ENCODE results near the gene WDR64. TPM values are rescaled to one million over a fixed set of nuclear protein-coding genes. Genes with fewer than 3 reads are reported as not detected.
A peak's percentile ranks its signal among the peaks of the same experiment; 100 is the strongest.

The WDR64 gene
- total RNA-seq, 1 experiment from 2014 or later, result not detected

DNA sequence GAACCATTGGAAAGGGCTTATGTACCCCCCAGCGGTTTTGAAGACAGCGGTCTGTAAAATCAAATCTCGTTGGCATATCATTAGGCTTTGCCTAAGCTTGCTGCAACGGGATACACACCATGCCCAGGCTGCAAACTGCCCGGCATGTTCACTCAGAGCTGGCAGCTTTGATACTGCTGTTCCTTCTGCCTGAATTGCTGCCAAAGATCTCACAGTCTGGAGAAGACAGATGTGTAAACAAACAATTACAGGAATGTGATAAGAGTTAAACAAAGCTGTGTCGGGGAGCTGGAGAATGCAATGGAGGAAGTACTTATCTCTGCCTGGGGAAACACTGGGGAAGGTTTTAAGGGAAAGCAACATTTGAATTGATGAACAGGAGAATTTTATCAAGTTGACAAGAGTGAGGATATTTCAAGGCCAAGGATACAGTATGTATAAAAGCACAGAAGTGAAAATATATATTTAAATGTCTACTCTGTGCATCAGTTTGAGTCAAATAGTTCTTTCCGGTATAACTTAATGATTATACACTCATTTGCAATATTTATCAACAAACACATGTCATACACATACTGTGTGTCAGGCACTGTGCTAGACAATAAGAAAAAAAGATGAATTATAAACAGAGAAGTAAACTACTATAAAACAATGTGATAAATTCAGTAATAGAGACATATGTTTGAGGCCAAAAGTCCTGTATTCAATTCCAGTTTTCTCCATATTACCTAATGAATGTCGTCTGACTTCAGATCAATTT, 41.8 kb upstream of the WDR64 start:
- no peaks in the 10 kb centered on the region for H3K9me3 Mint-ChIP-seq (ENCODE audit: unreplicated experiment)
- BruUV-seq (replicated peaks), result no TSS peak
- CTCF ChIA-PET, result interaction anchor here (0.7 to 1.7 kb wide), 6 partner anchors 17 to 241 kb away, joined by 3 to 9 read pairs (median 4); no protein-coding TSS in a partner anchor

DNA sequence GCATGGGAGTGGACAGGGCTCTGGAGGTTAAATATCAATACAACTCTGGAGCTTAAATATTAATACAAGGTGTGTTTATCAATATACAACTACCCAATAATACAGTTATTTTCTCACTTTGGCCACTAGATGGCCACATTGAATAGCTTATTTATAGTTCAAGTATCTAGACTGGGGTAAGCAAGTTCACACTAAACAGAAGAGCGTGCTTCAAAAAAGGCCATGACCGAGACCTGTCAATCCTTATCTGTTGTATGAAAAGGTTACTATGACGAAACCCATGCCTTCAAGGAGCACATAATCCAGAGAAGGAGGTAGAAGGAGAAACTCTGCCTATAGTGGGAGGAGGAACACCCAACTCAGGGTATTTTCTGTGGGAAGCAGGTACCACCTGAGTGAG, 41.0 kb upstream of the WDR64 start:
- TF ChIP-seq, protein P1, sequence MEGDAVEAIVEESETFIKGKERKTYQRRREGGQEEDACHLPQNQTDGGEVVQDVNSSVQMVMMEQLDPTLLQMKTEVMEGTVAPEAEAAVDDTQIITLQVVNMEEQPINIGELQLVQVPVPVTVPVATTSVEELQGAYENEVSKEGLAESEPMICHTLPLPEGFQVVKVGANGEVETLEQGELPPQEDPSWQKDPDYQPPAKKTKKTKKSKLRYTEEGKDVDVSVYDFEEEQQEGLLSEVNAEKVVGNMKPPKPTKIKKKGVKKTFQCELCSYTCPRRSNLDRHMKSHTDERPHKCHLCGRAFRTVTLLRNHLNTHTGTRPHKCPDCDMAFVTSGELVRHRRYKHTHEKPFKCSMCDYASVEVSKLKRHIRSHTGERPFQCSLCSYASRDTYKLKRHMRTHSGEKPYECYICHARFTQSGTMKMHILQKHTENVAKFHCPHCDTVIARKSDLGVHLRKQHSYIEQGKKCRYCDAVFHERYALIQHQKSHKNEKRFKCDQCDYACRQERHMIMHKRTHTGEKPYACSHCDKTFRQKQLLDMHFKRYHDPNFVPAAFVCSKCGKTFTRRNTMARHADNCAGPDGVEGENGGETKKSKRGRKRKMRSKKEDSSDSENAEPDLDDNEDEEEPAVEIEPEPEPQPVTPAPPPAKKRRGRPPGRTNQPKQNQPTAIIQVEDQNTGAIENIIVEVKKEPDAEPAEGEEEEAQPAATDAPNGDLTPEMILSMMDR (IDR thresholded peaks at IDR 0.05; ENCODE audit: insufficient read depth in 1 of 2, low read depth in 1 of 2, low read length in 1 of 2, severe bottlenecking in 1 of 2, unreplicated experiment in 1 of 2), result peak; percentile 8 to 41
- POLR2A ChIA-PET, result no interaction called here
- no peak overlapping the region for H3K4me3 Mint-ChIP-seq (ENCODE audit: unreplicated experiment)
- intact Hi-C loops (cut with micrococcal nuclease; ENCODE audit: unreplicated experiment), result loop anchor here (1.0 to 5.0 kb wide), 5 partner anchors 16 to 376 kb away; partner anchors contain the start of genes CHML and OPN3
- Histone ChIP-seq H3K4me3 (ENCODE audit: low read depth, low read length) (no peak overlapping the region), H3K9me3 (no peaks in the 10 kb centered on the region), H3K36me3 (ENCODE audit: control insufficient read depth, insufficient read depth, low read length) (no peaks in the 10 kb centered on the region), H3K4me1 (peaks cover 14% of the 10 kb centered on the region), H3K27me3 (replicated peaks; ENCODE audit: control insufficient read depth, insufficient read depth, low read length) (no peaks in the 10 kb centered on the region)
- DNase-seq, result peak in 1 of 2 experiments; percentile 56
- H3K27ac Mint-ChIP-seq (ENCODE audit: unreplicated experiment), result no peak overlapping the region
- CTCF ChIA-PET, result interaction anchor here (0.7 to 1.7 kb wide), 6 partner anchors 16 to 240 kb away, joined by 3 to 9 read pairs (median 4); no protein-coding TSS in a partner anchor
- no peaks in the 10 kb centered on the region for H3K27me3 Mint-ChIP-seq (ENCODE audit: insufficient read depth, unreplicated experiment)
- no peaks in the 10 kb centered on the region for H3K9me3 Mint-ChIP-seq (ENCODE audit: unreplicated experiment)
- H3K4me1 Mint-ChIP-seq (ENCODE audit: low read depth, unreplicated experiment), result peaks cover 18% of the 10 kb centered on the region
- no peaks in the 10 kb centered on the region for H3K36me3 Mint-ChIP-seq (ENCODE audit: insufficient read depth, unreplicated experiment)
- BruUV-seq (replicated peaks), result no TSS peak

More for the DNA sequence above, 41.8 kb upstream of the WDR64 start:
- H3K36me3 ChIP-seq (ENCODE audit: control insufficient read depth, insufficient read depth, low read length), result no peaks in the 10 kb centered on the region
- Mint-ChIP-seq H3K27me3 (ENCODE audit: insufficient read depth, unreplicated experiment) (no peaks in the 10 kb centered on the region), H3K27ac (ENCODE audit: unreplicated experiment) (no peak overlapping the region), H3K4me1 (ENCODE audit: low read depth, unreplicated experiment) (peaks cover 9% of the 10 kb centered on the region), H3K4me3 (ENCODE audit: unreplicated experiment) (no peak overlapping the region), H3K36me3 (ENCODE audit: insufficient read depth, unreplicated experiment) (no peaks in the 10 kb centered on the region)
- TF ChIP-seq, protein P1 (IDR thresholded peaks at IDR 0.05; ENCODE audit: insufficient read depth in 1 of 2, low read depth in 1 of 2, low read length in 1 of 2, severe bottlenecking in 1 of 2, unreplicated experiment in 1 of 2), result no peak
- no peaks in the 10 kb centered on the region for H3K9me3 ChIP-seq
- POLR2A ChIA-PET, result no interaction called here
- intact Hi-C loops (cut with micrococcal nuclease; ENCODE audit: unreplicated experiment), result loop anchor here (1.0 to 5.0 kb wide), 3 partner anchors 31 to 377 kb away; partner anchors contain the start of genes CHML and OPN3
- H3K4me3 ChIP-seq (ENCODE audit: low read depth, low read length), result no peak overlapping the region
- peak in 1 of 2 experiments; percentile 17 for DNase-seq
- H3K4me1 ChIP-seq, result peaks cover 14% of the 10 kb centered on the region
- no peaks in the 10 kb centered on the region for H3K27me3 ChIP-seq (replicated peaks; ENCODE audit: control insufficient read depth, insufficient read depth, low read length)

DNA sequence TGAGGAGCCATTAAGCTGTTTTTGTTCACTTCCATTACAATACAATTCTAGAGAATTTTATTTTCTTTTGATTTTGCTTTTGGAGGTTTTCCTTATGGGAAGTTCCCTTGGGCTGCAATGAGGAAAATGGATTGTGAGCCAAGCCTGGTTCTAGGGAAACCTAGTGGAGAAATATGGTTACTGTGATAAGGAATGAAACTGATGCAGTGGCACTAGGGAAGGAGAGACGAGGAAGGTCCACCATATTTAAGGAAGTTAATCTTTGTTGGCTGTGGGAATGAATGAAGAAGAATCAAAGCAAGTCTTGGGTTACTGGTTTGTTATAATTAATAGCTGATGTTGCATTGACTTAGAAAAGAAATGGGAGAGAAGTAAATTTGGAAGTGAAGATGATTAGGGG, 40.3 kb upstream of the WDR64 start:
- H3K27me3 ChIP-seq (replicated peaks; ENCODE audit: control insufficient read depth, insufficient read depth, low read length), result no peaks in the 10 kb centered on the region
- H3K4me1 Mint-ChIP-seq (ENCODE audit: low read depth, unreplicated experiment), result peaks cover 21% of the 10 kb centered on the region
- H3K4me3 ChIP-seq (ENCODE audit: low read depth, low read length), result no peak overlapping the region
- H3K4me1 ChIP-seq, result peaks cover 14% of the 10 kb centered on the region
- no TSS peak for BruUV-seq (replicated peaks)
- H3K27ac Mint-ChIP-seq (ENCODE audit: unreplicated experiment), result no peak overlapping the region
- ChIA-PET CTCF (no interaction called here), POLR2A (no interaction called here)
- intact Hi-C loops (cut with micrococcal nuclease; ENCODE audit: unreplicated experiment), result loop anchor here (1.0 to 5.0 kb wide), 5 partner anchors 16 to 376 kb away; partner anchors contain the start of genes CHML and OPN3
- DNase-seq, result no peak
- no peaks in the 10 kb centered on the region for H3K9me3 Mint-ChIP-seq (ENCODE audit: unreplicated experiment)
- H3K36me3 Mint-ChIP-seq (ENCODE audit: insufficient read depth, unreplicated experiment), result no peaks in the 10 kb centered on the region
- no peaks in the 10 kb centered on the region for H3K9me3 ChIP-seq
- TF ChIP-seq, protein P1 (IDR thresholded peaks at IDR 0.05; ENCODE audit: insufficient read depth in 1 of 2, low read depth in 1 of 2, low read length in 1 of 2, severe bottlenecking in 1 of 2, unreplicated experiment in 1 of 2), result no peak
- no peaks in the 10 kb centered on the region for H3K36me3 ChIP-seq (ENCODE audit: control insufficient read depth, insufficient read depth, low read length)
- H3K4me3 Mint-ChIP-seq (ENCODE audit: unreplicated experiment), result no peak overlapping the region
- H3K27me3 Mint-ChIP-seq (ENCODE audit: insufficient read depth, unreplicated experiment), result no peaks in the 10 kb centered on the region

Measured in Caco-2 (cell line).